GM19467 (cell line): ENCODE data around the gene LBR.

Experiments used
- ATAC-seq: cut with Tn5 transposase; IDR thresholded peaks from one replicate; pipeline ENCODE4 v1.9.1; 2021; ENCODE audit warnings: mild to moderate bottlenecking, moderate library complexity; ENCODE audit not compliant: unreplicated experiment

Gene LBR

GRCh38 chr1:225446981-225447615 is 19.3 kb upstream of the LBR start:
- ATAC-seq = no peak

GRCh38 chr1:225446595-225446960 is 18.7 kb upstream of the LBR start:
- no peak for ATAC-seq

- no peak for ATAC-seq
Observed at GRCh38 chr1:225445639-225446594, 18.1 kb upstream of the LBR start.

DNA sequence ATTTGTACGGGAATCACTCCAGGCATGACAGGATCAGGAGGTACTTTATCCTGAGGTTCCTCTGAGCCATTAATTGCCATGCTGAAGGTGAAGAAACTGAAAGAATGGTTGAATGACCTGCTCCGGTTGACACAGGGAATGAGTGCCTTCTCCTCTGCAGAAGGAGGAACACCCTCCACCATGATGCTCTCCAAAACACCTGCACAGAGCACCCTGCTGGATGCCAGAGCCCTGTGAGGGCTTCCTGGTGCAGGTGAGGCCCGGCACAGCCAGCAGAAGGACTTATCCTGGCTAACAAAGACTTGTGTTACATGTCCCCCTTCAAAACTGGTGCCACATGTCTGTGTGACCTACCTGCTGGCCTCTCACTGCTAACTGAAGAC is 14.3 kb upstream of the LBR start:
- no peak for ATAC-seq

DNA sequence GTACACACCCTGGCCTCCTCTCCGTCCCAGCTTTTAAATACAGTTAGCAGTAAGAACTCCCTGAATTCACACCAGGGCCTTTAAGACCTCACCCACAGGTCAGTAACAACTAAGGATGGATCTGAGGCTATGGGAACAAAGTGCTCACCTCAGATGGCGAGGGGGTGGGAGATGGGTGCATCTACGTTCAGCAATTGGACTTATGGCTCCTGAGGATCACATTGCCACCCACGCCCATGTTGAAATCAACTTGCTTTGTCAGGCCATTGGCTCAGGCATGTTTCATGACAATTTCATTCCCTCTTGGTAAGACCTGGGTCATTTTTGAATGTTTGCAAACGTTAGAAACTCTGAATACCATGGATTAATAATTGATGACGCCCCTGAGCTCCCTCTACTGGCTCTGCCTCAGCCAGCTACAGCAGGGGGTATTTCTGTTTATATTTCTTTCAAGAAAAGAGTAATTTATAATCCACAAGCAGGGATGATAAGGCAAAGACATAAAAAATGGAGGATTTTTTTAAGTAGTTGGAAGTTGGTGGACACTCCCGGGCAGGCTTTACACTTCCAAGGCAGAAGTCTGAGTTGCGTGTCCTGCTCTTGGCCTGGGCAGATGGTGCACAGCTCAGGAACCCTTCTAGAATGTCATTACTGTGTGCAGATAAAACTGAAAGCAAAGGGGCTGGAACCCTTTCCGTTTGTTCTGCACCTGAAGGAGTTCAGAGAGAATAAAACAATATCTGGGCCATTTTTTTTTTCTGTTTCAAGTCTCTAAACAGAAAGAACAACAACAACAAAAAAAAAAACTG is 13.7 kb upstream of the LBR start:
- peak; percentile 26 for ATAC-seq

GRCh38 chr1:225440380-225441221 is 12.8 kb upstream of the LBR start:
- ATAC-seq = no peak

DNA sequence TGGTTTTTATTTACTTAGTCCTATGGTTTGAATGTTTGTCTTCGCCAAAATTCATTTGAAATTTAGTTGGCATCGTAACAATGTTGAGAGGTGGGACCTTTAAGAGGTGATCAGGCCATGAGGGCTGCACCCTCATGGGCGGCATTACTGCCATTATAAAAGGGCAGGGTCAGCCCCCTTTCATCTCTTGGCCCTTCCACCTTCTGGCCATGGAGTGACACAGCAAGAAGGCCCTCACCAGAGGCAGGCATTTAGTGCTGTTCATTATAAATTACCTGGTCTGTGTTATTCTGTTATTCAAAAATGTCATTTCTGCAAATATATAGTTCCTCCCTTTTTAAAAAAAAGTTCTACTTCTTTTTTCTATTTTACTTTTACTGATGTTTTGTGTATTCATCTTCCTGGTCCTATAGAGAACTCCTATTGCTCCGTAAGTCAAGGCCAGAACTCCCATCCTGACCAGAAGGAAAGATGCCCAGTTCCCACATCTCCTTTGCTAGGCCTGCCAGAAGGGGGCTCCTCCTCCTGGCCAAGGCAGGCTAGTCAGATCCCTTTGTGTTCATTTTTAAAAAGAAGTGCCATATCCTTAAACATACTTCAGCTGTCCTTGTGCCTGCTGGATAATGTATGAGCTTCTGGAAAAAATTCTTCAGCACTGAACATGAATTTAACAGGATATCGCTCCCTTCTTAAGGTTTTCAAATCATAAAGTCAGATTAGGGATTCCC is 10.0 kb upstream of the LBR start:
- ATAC-seq = no peak

- peak; percentile 70 for ATAC-seq
Observed at GRCh38 chr1:225435957-225436392, 8.1 kb upstream of the LBR start.

DNA sequence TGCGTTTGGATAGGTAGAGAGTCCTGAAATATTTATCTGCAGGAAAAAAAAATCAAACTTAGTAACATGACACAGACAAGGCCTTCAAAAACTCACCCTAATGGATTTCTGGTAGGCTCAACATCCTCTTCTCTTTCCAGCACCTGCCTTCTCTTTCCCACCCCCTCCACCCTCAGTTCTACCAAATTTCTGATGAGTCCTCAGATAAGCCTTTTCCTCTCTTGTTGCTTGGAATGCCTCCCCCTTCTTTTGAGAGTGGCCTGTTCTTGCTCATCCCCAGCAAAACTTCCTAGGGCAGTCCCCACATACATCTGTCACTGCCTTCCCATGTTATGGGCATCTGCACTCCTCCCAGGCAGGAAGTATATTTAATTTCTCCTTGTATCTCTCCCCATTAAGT is 7.6 kb upstream of the LBR start:
- ATAC-seq = peak; percentile 10

DNA sequence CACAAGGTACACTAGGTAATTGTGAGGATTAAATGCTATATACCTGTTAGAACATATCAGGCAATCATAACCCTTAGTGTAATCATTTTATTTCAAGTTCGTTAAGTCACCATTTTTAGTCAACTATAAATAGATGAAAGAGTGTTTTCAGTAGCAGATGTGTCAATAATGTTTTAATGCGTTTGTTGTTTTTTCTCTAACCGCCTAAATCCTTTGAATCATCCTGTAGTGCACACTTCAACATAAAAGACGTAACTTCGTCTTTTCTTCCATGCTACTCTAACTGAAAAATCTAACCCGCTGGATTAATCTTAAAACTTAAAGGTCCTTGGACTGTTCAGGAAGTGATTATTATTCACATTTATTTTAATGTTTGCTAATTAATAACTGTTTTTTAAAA is 7.2 kb upstream of the LBR start:
- ATAC-seq = no peak

DNA sequence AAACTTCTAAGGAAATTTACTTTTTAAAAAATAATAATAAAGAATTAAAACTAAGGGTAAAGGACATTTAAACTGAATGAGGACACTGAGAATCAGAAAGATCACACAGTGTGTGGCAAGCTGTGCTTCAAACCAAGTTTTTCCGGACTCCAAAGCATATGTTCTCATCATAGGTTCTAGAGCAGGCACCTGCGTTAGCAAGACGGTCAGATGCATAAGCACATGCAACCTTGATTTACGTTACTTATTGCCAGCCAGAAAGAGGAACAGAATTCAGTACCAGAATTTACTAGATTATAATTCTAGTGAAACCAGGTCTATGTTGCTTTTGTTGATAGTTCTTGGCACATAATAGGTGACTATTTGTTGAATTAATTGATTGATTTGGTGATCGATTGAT is 6.2 kb upstream of the LBR start:
- ATAC-seq = no peak

DNA sequence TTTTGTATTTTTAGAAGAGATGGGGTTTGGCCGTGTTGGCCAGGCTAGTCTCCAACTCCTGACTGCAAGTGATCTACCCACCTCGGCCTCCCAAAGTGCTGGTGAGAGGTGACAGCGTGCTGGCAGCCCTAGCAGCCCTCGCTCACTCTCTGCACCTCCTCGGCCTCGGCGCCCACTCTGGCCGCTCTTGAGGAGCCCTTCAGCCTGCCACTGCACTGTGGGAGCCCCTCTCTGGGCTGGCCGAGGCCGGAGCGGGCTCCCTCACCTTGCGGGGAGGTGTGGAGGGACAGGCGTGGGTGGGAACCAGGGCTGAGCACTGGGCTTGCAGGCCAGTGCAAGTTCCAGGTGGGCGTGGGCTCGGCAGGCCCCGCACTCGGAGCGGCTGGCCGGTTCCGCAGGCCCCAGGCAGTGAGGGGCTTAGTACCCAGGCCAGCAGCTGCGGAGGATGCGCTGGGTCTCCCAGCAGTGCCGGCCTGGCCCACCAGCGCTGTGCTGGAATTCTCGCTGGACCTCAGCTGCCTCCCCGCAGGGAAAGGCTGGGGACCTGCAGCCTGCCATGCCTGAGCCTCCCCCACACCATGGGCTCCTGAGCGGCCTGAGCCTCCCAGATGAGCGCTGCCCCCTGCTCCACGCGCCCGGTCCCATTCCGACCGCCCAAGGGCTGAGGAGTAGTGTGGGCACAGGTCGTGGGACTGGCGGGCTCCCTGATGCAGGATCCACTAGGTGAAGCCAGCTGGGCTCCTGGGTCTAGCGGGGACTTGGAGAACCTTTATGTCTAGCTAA is 3.4 kb upstream of the LBR start:
- ATAC-seq = no peak

GRCh38 chr1:225430301-225430700 is 2.5 kb upstream of the LBR start:
- ATAC-seq = no peak

GRCh38 chr1:225428881-225429455 is 1.1 kb upstream of the LBR start:
- ATAC-seq = no peak

DNA sequence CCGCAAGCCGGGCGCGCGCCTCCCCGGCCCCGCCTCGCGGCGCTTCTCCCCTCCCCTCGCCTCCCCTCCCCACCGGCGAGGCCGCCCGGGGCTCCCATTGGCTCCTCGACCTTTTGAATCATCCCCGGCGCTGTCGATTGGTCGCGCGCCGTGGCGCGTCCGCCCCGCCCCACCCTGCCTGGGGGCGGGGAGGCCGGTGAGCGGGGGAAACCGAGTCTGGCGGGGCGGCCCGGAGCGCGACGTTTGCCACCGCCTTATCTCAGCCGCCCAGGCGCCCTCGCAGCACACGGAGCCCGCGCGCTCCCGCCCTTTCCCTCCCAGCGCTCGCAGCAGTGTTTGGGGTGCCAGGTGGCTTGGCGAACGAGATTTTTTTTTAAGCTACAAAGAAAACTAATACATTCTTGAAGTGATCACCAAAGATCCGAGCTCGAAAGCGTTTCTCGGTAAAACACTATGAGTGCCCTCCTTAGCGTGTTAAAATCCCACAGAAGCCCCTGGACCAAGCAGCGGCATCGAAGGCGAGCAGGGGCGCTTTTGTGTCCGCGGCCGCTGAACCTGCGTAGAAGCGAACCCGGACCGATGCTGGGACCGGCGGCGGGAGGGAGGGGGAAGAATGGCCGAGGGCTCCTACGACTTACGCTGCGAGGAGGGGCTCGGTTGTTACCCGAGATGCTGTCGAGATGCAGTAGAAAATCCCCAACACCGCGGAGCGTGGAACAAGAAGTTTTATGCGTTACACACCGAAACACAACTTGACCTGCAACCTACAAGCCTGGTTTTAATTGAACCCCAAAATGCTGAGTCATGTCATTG is 436 bp upstream of the LBR start:
- ATAC-seq = peak; percentile 91

DNA sequence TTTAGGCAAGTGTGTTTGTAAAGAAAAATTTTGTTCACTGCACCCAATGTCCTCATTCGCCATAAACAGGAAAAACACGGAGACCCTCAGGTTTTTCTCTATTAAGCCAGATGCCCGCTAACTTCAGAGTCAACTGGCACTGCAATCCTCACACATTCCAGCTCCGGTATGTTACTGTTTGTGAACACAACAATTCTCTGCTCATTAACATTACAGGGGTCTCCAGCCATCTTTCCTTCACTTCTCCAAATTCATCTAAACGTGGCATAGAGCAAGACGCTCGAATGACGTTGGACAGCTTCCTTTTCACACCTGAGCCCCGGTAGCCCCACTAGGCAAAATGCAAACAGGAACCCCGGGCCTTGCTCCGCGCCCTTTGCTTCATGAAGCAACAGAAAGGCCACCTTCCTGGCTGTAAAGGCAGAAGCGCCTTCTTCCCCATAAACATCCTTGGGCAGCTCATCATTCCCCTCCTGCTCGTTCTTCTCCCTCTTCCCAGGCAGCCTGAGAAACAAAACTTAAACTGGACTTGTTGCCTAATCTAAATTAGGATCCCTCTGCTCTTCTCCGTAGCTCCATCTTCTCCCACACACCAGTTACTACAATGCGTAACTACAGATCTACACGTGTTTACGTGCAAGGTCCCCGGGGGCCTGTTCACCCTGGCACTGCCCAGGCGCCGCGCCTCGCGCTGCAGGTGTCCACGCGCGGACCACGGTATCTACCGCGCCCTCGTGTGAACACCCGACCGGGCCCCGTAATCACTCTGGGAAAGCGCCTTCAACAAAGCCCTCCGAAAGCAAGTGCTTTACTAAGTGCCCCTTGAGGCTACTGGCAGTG is 1.2 kb downstream of the LBR start:
- ATAC-seq = no peak

DNA sequence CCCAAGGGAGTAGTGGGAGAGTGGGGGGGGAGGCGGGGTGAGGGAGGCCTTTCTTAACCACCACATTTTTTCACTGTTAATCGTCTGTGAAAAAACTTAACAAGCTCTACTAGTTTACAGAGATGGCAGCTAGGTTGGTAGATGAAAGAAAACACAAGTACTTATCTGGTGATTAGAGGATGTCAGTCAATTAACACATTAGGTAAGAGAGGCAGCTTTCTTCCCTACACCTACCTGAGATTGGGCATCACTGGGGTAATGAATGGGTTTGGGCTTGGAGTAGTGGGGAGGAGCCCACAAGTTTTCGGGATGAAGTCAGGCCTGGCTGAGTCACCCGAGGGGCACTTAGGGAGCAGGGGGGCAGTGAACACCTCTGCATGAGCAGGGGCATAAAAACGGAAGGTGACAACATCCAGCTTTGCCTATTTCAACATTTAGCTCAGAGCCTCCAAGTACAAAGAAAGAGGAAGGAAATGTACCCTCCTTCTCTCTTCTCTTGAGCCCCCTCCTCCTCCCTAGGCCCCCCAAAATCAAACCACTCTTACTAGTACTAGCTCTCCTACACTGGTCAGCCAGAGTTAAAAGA is 2.5 kb downstream of the LBR start:
- no peak for ATAC-seq
